Breast epithelium (tissue), 3 donors: ENCODE measurements around the gene DEFB108B.
A peak's percentile ranks its signal among the peaks of the same experiment; 100 is the strongest.
"Not testable (repeated sequence)": the region's sequence is repeated elsewhere in the genome, so short reads cannot be mapped to it uniquely, and the experiment has no call there.

Experiments used
- POLR2A ChIP-seq: fragments of 450-650 bp; IDR thresholded peaks from one replicate; pipeline ENCODE4 v1.6.1; 2016; ENCODE audit warnings: antibody characterized with exemption, mild to moderate bottlenecking, moderate library complexity
- POLR2AphosphoS5 ChIP-seq, 3 donors: sonication (generic); formaldehyde crosslinking; IDR thresholded peaks; one replicate each; pipeline ENCODE4 v1.6.1; 2017; ENCODE audit warnings: antibody characterized with exemption in 3 of 3
- TF ChIP-seq, protein P1 (sequence below), 3 donors: fragments of 450-650 bp; IDR thresholded peaks; one replicate each; pipeline ENCODE4 v1.5.1; 2016 to 2017; ENCODE audit warnings: antibody characterized with exemption in 3 of 3, mild to moderate bottlenecking in 3 of 3, moderate library complexity in 3 of 3

GRCh38 chr11:71786114-71786847 is 46.7 kb upstream of the DEFB108B start:
- not testable (repeated sequence) for TF ChIP-seq POLR2AphosphoS5 (IDR thresholded peaks at IDR 0.05)
- TF ChIP-seq, protein P1, sequence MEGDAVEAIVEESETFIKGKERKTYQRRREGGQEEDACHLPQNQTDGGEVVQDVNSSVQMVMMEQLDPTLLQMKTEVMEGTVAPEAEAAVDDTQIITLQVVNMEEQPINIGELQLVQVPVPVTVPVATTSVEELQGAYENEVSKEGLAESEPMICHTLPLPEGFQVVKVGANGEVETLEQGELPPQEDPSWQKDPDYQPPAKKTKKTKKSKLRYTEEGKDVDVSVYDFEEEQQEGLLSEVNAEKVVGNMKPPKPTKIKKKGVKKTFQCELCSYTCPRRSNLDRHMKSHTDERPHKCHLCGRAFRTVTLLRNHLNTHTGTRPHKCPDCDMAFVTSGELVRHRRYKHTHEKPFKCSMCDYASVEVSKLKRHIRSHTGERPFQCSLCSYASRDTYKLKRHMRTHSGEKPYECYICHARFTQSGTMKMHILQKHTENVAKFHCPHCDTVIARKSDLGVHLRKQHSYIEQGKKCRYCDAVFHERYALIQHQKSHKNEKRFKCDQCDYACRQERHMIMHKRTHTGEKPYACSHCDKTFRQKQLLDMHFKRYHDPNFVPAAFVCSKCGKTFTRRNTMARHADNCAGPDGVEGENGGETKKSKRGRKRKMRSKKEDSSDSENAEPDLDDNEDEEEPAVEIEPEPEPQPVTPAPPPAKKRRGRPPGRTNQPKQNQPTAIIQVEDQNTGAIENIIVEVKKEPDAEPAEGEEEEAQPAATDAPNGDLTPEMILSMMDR (IDR thresholded peaks at IDR 0.05), result not testable (repeated sequence)
- peak; percentile 48 for TF ChIP-seq POLR2A
